Measurements from ENCODE around the gene STK25.

- TF ChIP-seq EZH2 (IDR thresholded peaks at IDR 0.05; ENCODE audit: borderline replicate concordance, low read length) (no peak), CTCF (conservative IDR thresholded peaks at IDR 0.05 in 1 of 2, IDR thresholded peaks at IDR 0.05 in 1 of 2; ENCODE audit: extremely low read depth in 1 of 2, insufficient read depth in 1 of 2, low read depth in 1 of 2, low read length in 2 of 2) (no peak)
Measured at GRCh38 chr2:241517297-241517696, 8.9 kb upstream of the STK25 start.

Data from mammary epithelial cell (primary cell).